Measurements from ENCODE around the gene OR2T10.
"Not testable (repeated sequence)": the region's sequence is repeated elsewhere in the genome, so short reads cannot be mapped to it uniquely, and the experiment has no call there.

DNA sequence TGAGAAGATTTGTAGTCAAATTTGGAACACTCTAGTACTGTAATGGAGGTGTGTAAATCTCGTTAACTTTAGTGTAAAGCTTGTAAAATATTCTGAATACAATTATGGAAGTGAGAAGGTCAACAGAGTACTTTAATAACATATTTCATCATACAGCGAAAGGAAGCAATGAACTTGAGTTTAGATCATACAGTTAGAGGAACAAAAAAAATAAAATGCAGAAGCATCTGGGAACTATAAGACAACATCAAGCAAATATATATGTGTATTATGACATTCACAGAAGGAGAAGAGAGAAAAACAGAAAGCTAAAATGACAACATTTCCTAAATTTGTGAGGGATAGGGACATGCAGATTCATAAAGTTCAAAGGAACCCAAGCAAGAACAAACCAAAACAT is 28.5 kb downstream of the OR2T10 start:
- TF ChIP-seq, protein P1, sequence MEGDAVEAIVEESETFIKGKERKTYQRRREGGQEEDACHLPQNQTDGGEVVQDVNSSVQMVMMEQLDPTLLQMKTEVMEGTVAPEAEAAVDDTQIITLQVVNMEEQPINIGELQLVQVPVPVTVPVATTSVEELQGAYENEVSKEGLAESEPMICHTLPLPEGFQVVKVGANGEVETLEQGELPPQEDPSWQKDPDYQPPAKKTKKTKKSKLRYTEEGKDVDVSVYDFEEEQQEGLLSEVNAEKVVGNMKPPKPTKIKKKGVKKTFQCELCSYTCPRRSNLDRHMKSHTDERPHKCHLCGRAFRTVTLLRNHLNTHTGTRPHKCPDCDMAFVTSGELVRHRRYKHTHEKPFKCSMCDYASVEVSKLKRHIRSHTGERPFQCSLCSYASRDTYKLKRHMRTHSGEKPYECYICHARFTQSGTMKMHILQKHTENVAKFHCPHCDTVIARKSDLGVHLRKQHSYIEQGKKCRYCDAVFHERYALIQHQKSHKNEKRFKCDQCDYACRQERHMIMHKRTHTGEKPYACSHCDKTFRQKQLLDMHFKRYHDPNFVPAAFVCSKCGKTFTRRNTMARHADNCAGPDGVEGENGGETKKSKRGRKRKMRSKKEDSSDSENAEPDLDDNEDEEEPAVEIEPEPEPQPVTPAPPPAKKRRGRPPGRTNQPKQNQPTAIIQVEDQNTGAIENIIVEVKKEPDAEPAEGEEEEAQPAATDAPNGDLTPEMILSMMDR (conservative IDR thresholded peaks at IDR 0.05 in 1 of 2, IDR thresholded peaks at IDR 0.05 in 1 of 2; ENCODE audit: extremely low read depth in 1 of 2, insufficient read depth in 1 of 2, low read depth in 1 of 2, low read length in 2 of 2), result not testable (repeated sequence)
- not testable (repeated sequence) for TF ChIP-seq EZH2 (IDR thresholded peaks at IDR 0.05; ENCODE audit: borderline replicate concordance, low read length)

Measured in mammary epithelial cell (primary cell).